Smooth muscle cell of the umbilical artery (primary cell): ENCODE data around the gene YTHDF2. TPM values are rescaled to one million over a fixed set of nuclear protein-coding genes. Genes with fewer than 3 reads are reported as not detected.

ENCODE experiments used
- total RNA-seq: library from RNA; depleted of rRNA; stranded (reverse); fragments of >200 nt; gene quantifications from 2 replicates; pipeline ENCODE4 v1.2.3, GENCODE V29; 2014

YTHDF2 gene
- total RNA-seq, result 43.9 and 63.6 TPM in 2 replicates

DNA sequence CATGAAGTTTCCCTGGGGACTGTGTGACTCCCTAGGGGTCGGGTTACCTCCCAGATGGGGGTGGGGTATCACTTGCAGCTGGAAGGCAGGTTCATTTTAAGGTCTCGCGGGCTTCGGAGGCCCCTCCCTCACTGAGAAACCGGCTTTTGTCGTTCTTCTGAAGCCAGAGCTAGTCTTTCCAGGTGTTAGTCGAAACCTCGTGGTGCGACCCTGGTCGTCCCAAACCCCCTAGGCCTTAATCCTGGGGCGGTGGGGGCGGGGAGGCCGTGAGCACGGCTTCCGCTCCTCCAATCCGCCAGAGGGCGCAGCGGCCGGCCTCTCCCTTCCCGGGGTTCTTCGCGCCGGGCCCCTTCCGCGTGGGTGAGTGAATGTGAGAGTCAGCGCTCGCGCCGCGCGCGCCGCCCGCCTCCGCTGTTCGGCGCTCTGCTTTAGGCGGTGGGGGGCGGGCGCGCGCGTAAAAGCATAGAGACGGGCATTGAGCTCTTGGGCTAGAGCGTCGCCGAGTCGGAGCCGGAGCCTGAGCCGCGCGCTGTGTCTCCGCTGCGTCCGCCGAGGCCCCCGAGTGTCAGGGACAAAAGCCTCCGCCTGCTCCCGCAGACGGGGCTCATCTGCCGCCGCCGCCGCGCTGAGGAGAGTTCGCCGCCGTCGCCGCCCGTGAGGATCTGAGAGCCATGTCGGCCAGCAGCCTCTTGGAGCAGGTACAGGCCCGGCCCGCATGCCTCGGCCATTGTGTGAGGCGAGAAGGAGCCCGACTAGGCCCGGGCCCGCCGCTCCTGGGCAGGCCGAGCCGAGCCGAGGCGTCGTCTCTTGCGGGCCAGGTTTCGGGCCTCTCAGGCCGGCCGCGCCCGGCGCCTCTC, at the start of gene YTHDF2:
YTHDF2 (plus strand) TSS at position 491 of the 857 bp plus-strand sequence; CDS start at position 672, 181 bp downstream.

GRCh38 chr1:28811766-28812668, 75.3 kb downstream of the YTHDF2 start, which contains the start of gene OPRD1:
TSS of gene OPRD1 (plus strand) at chr1:28812170. CDS start at chr1:28812384, 214 bp downstream.

Other genes starting within 250 kb of the YTHDF2 start
- gene RCC1, start 230.9 kb upstream of the YTHDF2 start, total RNA-seq, result 27.3 and 51.6 TPM in 2 replicates
- 17.0 and 24.3 TPM in 2 replicates for gene TRNAU1AP, start 183.9 kb upstream of the YTHDF2 start, total RNA-seq
- 1.8 and 4.5 TPM in 2 replicates for gene RAB42, start 144.7 kb upstream of the YTHDF2 start, total RNA-seq
- gene TAF12, start 93.9 kb upstream of the YTHDF2 start, total RNA-seq, result 33.6 and 55.8 TPM in 2 replicates
- not detected in 2 replicates for gene RNU11, start 88.3 kb upstream of the YTHDF2 start, total RNA-seq
- 8.3 and 12.3 TPM in 2 replicates for gene GMEB1, start 68.2 kb upstream of the YTHDF2 start, total RNA-seq
- not detected in 2 replicates for gene OPRD1, start 75.2 kb downstream of the YTHDF2 start, total RNA-seq
- gene EPB41, start 177.6 kb downstream of the YTHDF2 start, total RNA-seq, result 20.2 and 23.0 TPM in 2 replicates